ENCODE data around the gene HYCC2. TPM values are rescaled to one million over a fixed set of nuclear protein-coding genes. Genes with fewer than 3 reads are reported as not detected.
"Not testable (repeated sequence)": the region's sequence is repeated elsewhere in the genome, so short reads cannot be mapped to it uniquely, and the experiment has no call there.

The HYCC2 gene
- polyA plus RNA-seq, 2 of the 4 experiments (the other 2 are of a cell fraction) = 3.0 to 5.8 TPM

GRCh38 chr2:201046881-201047280, 24.6 kb downstream of the HYCC2 start:
- FAIRE-seq (no peak), DNase-seq (ENCODE audit: low read depth in 1 of 2, low spot score in 1 of 2) (no peak), ATAC-seq (no peak)
- H3K4me1 ChIP-seq = peaks cover 5% of the 10 kb centered on the region; the same call in 1 of the 3 replicates
- WGBS (ENCODE audit: missing lambda C conversion rate) = 82% methylated on average over 2 of the region's 2 CpGs
- no peaks in the 10 kb centered on the region for H3K9me3 ChIP-seq
- H3K27ac ChIP-seq = no peak overlapping the region
- ChIA-PET POLR2A (no interaction called here), CTCF (no interaction called here)
- no peak overlapping the region for H3K4me2 ChIP-seq
- H3K4me3 ChIP-seq = no peak overlapping the region
- TF ChIP-seq ATOH8 (CRISPR knock-in tag; IDR thresholded peaks at IDR 0.05; ENCODE audit: low read depth) (no peak), CHD4 (IDR thresholded peaks at IDR 0.05; ENCODE audit: borderline replicate concordance) (no peak), ZFP36 (IDR thresholded peaks at IDR 0.05; ENCODE audit: borderline replicate concordance, partially characterized antibody) (no peak), MAFK (IDR thresholded peaks at IDR 0.05; ENCODE audit: partially characterized antibody) (peak; percentile 61)

- DNase-seq (ENCODE audit: low read depth in 1 of 2, low spot score in 1 of 2); CTCF ChIA-PET; POLR2A ChIA-PET; H3K4me3 ChIP-seq; FAIRE-seq; H3K27ac ChIP-seq; H3K9me3 ChIP-seq; ATAC-seq; H3K4me1 ChIP-seq: not testable (repeated sequence)
- WGBS (ENCODE audit: missing lambda C conversion rate) = 39% methylated on average over 5 of the region's 5 CpGs
- H3K4me2 ChIP-seq = peak overlapping the region; percentile 29; the same call in 1 of the 3 replicates
Observed at GRCh38 chr2:201043050-201043449, 28.4 kb downstream of the HYCC2 start.

- CTCF ChIA-PET; H3K27ac ChIP-seq; DNase-seq (ENCODE audit: low read depth in 1 of 2, low spot score in 1 of 2); H3K4me2 ChIP-seq; H3K4me1 ChIP-seq; FAIRE-seq; POLR2A ChIA-PET; H3K4me3 ChIP-seq; H3K9me3 ChIP-seq; ATAC-seq: not testable (repeated sequence)
- WGBS (ENCODE audit: missing lambda C conversion rate) = no CpG with 5 or more reads among the region's 36 CpGs
Observed at GRCh38 chr2:201042451-201042850, 29.0 kb downstream of the HYCC2 start.

- POLR2A ChIA-PET = no interaction called here
- WGBS (ENCODE audit: missing lambda C conversion rate) = 76% methylated on average over 4 of the region's 4 CpGs
- ATAC-seq (peak in 1 of 2 experiments; percentile 33; a peak in 1 of 6 replicates), DNase-seq (ENCODE audit: low read depth in 1 of 2, low spot score in 1 of 2) (no peak), FAIRE-seq (no peak)
- Histone ChIP-seq H3K4me3 (no peak overlapping the region), H3K4me1 (peaks cover 5% of the 10 kb centered on the region; the same call in 1 of the 3 replicates), H3K9me3 (no peaks in the 10 kb centered on the region), H3K4me2 (no peak overlapping the region), H3K27ac (no peak overlapping the region)
- CTCF ChIA-PET = interaction anchor here (0.7 kb wide), 1 partner anchor 11 kb away, joined by 3 read pairs; no protein-coding TSS in a partner anchor
- TF ChIP-seq GATA3 (IDR thresholded peaks at IDR 0.05; ENCODE audit: borderline replicate concordance) = no peak
Observed at GRCh38 chr2:201040867-201041628, 30.4 kb downstream of the HYCC2 start.

GRCh38 chr2:201038855-201039254, 32.6 kb downstream of the HYCC2 start:
- no peak overlapping the region for H3K27ac ChIP-seq
- DNase-seq (ENCODE audit: low read depth in 1 of 2, low spot score in 1 of 2) = no peak
- WGBS (ENCODE audit: missing lambda C conversion rate) = 83% methylated on average over 2 of the region's 2 CpGs
- ATAC-seq = no peak
- peaks cover 5% of the 10 kb centered on the region; the same call in 1 of the 3 replicates for H3K4me1 ChIP-seq
- H3K4me3 ChIP-seq = no peak overlapping the region
- H3K9me3 ChIP-seq = no peaks in the 10 kb centered on the region
- ChIA-PET CTCF (interaction anchor here (0.6 kb wide), 1 partner anchor 139 kb away, joined by 6 read pairs; no protein-coding TSS in a partner anchor), POLR2A (no interaction called here)
- no peak overlapping the region for H3K4me2 ChIP-seq
- TF ChIP-seq MAFK (IDR thresholded peaks at IDR 0.05; ENCODE audit: partially characterized antibody) (no peak), CHD4 (IDR thresholded peaks at IDR 0.05; ENCODE audit: borderline replicate concordance) (no peak), ZC3H11A (IDR thresholded peaks at IDR 0.05) (no peak)
- no peak for FAIRE-seq

- H3K4me1 ChIP-seq; H3K4me3 ChIP-seq; H3K27ac ChIP-seq; DNase-seq (ENCODE audit: low read depth in 1 of 2, low spot score in 1 of 2); FAIRE-seq; ATAC-seq; CTCF ChIA-PET; H3K4me2 ChIP-seq; POLR2A ChIA-PET; H3K9me3 ChIP-seq: not testable (repeated sequence)
- 89% methylated on average over 4 of the region's 4 CpGs for WGBS (ENCODE audit: missing lambda C conversion rate)
Observed at GRCh38 chr2:201038361-201038760, 33.1 kb downstream of the HYCC2 start.

GRCh38 chr2:201034355-201034754, 37.1 kb downstream of the HYCC2 start:
- WGBS (ENCODE audit: missing lambda C conversion rate) = 90% methylated on average over 2 of the region's 2 CpGs
- H3K4me2 ChIP-seq; POLR2A ChIA-PET; H3K4me1 ChIP-seq; ATAC-seq; CTCF ChIA-PET; DNase-seq (ENCODE audit: low read depth in 1 of 2, low spot score in 1 of 2); H3K27ac ChIP-seq; FAIRE-seq; H3K9me3 ChIP-seq; H3K4me3 ChIP-seq: not testable (repeated sequence)

Measured in A549 (cell line).